D721Med (cell line): ENCODE measurements around the gene TAC3.
"Not testable (repeated sequence)": the region's sequence is repeated elsewhere in the genome, so short reads cannot be mapped to it uniquely, and the experiment has no call there.

Source experiments
- DNase-seq: peaks from one replicate; pipeline ENCODE4 v3.0.0; 2011; ENCODE audit warnings: low spot score; ENCODE audit not compliant: insufficient read length
- FAIRE-seq: peaks from 2 replicates; lab custom pipeline; 2011; peaks lifted over from hg19 to GRCh38; lab: Jason Lieb, UNC
- CTCF ChIP-seq: IDR thresholded peaks from 2 replicates; pipeline ENCODE4 v1.5.1; 2012; ENCODE audit warnings: mild to moderate bottlenecking, control low read depth; ENCODE audit not compliant: insufficient read depth; ENCODE audit errors: missing control alignments

TAC3 gene

GRCh38 chr12:57016348-57016747 is at the start of gene TAC3:
Gene TAC3 (minus strand): TSS chr12:57016529. CDS start chr12:57015797, 732 bp downstream.
- no peak for FAIRE-seq
- DNase-seq = no peak
- no peak for TF ChIP-seq CTCF

- TF ChIP-seq CTCF = no peak
- DNase-seq (no peak), FAIRE-seq (no peak)
Measured at GRCh38 chr12:57063991-57064685, 47.8 kb upstream of the TAC3 start.

GRCh38 chr12:57058454-57058853 is 42.1 kb upstream of the TAC3 start:
- DNase-seq (no peak), FAIRE-seq (no peak)
- TF ChIP-seq CTCF = no peak

- no peak for FAIRE-seq
- TF ChIP-seq CTCF = no peak
Measured at GRCh38 chr12:57057067-57057751, 40.9 kb upstream of the TAC3 start.

GRCh38 chr12:57055824-57056223 is 39.5 kb upstream of the TAC3 start:
- no peak for TF ChIP-seq CTCF
- no peak for FAIRE-seq
- no peak for DNase-seq

More at GRCh38 chr12:57057067-57057751, 40.9 kb upstream of the TAC3 start:
- DNase-seq = no peak

- FAIRE-seq = not testable (repeated sequence)
Measured at GRCh38 chr12:57053901-57054300, 37.6 kb upstream of the TAC3 start.

GRCh38 chr12:57053146-57053545 is 36.8 kb upstream of the TAC3 start:
- not testable (repeated sequence) for FAIRE-seq, DNase-seq

More at GRCh38 chr12:57053901-57054300, 37.6 kb upstream of the TAC3 start:
- not testable (repeated sequence) for DNase-seq

- FAIRE-seq (no peak), DNase-seq (no peak)
- TF ChIP-seq CTCF = no peak
Measured at GRCh38 chr12:57051011-57051410, 34.7 kb upstream of the TAC3 start.
